HG03565 (cell line): ENCODE measurements around the gene NARS2.
A peak's percentile ranks its signal among the peaks of the same experiment; 100 is the strongest.

ENCODE experiments used
- ATAC-seq: cut with Tn5 transposase; IDR thresholded peaks from one replicate; pipeline ENCODE4 v1.9.1; 2021; ENCODE audit warnings: mild to moderate bottlenecking, moderate library complexity; ENCODE audit not compliant: unreplicated experiment

NARS2 gene

GRCh38 chr11:78450866-78451265 lies 123.8 kb downstream of the NARS2 start:
- ATAC-seq = no peak

- ATAC-seq = no peak
Measured at GRCh38 chr11:78449866-78450265, 124.8 kb downstream of the NARS2 start.

- ATAC-seq = no peak
Measured at GRCh38 chr11:78446210-78446609, 128.5 kb downstream of the NARS2 start.

GRCh38 chr11:78444726-78445125 lies 129.9 kb downstream of the NARS2 start:
- no peak for ATAC-seq

- no peak for ATAC-seq
Measured at GRCh38 chr11:78441956-78442355, 132.7 kb downstream of the NARS2 start.

- peak; percentile 90 for ATAC-seq
Measured at GRCh38 chr11:78438298-78438975, 136.2 kb downstream of the NARS2 start.

GRCh38 chr11:78432956-78433355 lies 141.7 kb downstream of the NARS2 start:
- ATAC-seq = no peak

GRCh38 chr11:78432058-78432515 lies 142.6 kb downstream of the NARS2 start:
- no peak for ATAC-seq

- no peak for ATAC-seq
Measured at GRCh38 chr11:78429660-78430059, 145.0 kb downstream of the NARS2 start.

- no peak for ATAC-seq
Measured at GRCh38 chr11:78429209-78429608, 145.5 kb downstream of the NARS2 start.

GRCh38 chr11:78428773-78429172 lies 145.9 kb downstream of the NARS2 start:
- no peak for ATAC-seq

GRCh38 chr11:78428266-78428636 lies 146.4 kb downstream of the NARS2 start:
- ATAC-seq = no peak

- no peak for ATAC-seq
Measured at GRCh38 chr11:78427615-78428265, 146.9 kb downstream of the NARS2 start.

- ATAC-seq = no peak
Measured at GRCh38 chr11:78426845-78427244, 147.8 kb downstream of the NARS2 start.

- ATAC-seq = no peak
Measured at GRCh38 chr11:78425399-78426070, 149.1 kb downstream of the NARS2 start.

- ATAC-seq = peak; percentile 26
Measured at GRCh38 chr11:78424334-78425270, 150.1 kb downstream of the NARS2 start.

GRCh38 chr11:78423241-78423640 lies 151.4 kb downstream of the NARS2 start:
- ATAC-seq = no peak

GRCh38 chr11:78420796-78421209 lies 153.9 kb downstream of the NARS2 start:
- no peak for ATAC-seq

- ATAC-seq = no peak
Measured at GRCh38 chr11:78420255-78420764, 154.4 kb downstream of the NARS2 start.

GRCh38 chr11:78419327-78419726 lies 155.3 kb downstream of the NARS2 start:
- ATAC-seq = no peak
